ENCODE measurements around the gene EXOSC5.
"Not testable (repeated sequence)": the region's sequence is repeated elsewhere in the genome, so short reads cannot be mapped to it uniquely, and the experiment has no call there.

The EXOSC5 gene

DNA sequence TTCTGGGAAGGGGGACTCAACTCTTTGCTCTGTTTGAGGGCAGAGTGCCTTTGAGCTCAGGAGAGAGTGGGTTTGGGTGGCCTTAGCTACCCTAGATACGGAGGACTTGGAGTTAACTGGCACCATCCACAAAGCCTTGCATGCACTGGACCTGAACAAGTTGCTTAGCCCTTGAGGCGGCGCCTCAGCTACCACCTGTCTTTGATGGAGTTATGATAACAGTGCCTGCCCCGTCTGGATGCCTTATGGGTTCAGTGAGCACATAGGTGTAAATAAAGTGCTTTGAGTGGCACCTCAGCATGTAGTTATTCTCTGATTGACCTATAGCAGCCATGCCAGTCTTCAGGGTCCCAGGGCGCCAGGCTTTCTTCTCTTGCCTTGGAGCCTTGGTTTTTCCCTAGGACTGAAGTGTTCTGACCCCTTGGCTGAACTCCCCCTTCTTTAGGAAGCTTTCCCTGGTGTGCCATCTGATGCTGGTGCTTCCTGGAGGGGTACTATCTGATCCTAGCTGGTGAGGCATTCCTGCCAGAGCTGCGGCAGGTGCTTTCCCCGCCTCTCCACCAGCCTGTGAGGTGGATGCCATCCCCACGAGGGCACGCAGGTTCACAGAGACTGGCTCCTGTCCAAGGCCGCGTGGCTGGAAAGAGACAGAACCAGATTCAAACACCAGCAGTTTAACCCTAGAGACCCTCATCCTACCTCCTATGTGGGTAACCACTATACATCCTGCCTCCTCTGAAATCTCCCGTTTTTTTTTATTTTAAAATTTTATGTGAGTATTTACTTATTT lies 6.2 kb upstream of the EXOSC5 start:
- no peak for DNase-seq

DNA sequence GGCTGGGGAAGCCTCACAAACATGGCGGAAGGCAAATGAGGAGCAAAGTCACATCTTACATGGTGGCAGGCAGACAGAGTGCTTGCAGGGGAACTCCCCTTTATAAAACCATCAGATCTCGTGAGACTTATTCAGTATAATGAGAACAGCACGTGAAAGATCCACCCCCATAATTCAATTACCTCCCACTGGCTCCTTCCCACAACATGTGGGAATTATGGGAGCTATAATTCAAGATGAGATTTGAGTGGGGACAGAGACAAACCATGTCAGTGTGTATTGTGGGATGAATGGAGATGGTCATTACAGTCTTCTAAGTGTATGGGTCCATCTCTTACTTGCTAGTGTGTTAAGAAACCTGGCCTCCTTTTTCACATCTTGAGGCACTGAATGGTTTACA lies 4.9 kb upstream of the EXOSC5 start:
- no peak for DNase-seq

DNA sequence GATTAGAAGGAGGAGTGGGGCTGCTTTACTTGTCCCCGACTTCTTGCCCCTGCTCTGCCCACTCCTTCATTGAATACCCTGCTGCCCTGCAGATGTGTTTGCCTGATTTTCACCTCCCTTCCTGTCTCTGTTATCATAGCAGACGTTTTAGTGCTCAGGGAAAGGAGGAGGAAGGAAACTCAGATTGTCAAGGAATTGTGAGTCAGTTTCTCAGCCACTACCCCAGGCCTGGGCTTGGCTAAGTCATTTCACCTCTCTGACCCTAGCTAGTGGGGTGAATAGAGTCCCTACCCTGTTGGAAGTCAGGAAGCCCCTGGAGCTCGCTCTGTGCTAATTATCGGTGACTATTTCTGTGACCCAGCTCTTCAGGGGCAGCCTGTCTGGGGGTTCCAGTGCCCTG lies 4.3 kb upstream of the EXOSC5 start:
- DNase-seq: no peak

DNA sequence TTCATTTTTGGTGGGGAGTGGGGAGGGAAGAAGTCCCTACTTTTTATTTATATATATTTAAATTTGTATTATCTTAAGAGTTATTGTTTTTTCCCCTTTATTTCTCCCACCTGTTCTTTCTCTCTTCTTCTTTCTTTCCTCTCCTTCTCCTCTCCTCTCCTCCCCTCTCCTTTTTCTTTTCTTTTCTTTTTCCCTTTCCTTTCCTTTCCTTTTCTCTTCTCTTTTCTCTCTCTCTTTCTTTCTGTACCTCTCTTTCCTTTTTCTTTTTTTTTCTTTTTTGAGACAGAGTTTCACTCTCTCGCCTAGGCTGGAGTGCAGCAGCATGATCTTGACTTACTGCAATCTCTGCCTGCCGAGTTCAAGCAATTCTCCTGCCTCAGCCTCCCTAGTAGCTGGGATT lies 2.4 kb upstream of the EXOSC5 start:
- no peak for DNase-seq

GRCh38 chr19:41399091-41399490 lies 1.9 kb upstream of the EXOSC5 start:
- DNase-seq: no peak

DNA sequence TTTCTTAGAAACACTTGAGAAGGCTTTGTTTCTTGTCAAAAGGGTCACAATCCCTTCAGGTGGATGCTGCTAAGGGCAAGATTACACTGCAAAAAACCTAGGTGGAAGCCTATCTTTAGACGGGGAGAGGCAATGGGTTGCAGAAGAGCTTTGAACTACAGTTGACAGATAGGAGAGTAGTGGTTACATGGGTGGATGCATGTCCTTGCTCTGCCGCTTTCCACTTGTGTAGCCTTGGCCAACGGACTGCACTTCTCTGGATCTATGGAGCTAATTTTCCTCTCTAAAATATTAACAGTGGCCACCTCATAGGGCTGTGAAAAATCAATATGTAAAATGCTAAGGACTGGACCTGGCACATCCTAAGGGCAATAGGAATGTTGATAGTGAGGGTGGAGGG lies 1.4 kb upstream of the EXOSC5 start:
- DNase-seq: no peak

DNA sequence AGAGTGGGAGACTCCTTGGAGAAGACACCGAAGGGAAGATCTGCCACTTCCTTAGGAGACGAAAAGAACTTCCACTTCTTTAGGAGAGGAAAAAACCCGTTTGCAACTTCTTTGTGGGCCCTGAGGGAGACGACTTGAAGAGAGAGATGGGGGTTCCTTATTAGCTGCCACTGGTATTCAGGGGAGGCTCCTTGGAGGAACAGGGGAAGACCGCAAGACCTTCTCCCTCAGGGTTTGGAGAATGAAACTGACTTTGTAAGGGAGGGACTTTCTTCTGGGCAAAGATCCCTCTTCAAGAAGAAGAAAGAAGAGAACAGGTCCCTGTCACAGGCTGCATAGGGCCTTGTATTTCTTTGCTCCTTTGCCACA lies 875 bp upstream of the EXOSC5 start:
- DNase-seq: no peak

DNA sequence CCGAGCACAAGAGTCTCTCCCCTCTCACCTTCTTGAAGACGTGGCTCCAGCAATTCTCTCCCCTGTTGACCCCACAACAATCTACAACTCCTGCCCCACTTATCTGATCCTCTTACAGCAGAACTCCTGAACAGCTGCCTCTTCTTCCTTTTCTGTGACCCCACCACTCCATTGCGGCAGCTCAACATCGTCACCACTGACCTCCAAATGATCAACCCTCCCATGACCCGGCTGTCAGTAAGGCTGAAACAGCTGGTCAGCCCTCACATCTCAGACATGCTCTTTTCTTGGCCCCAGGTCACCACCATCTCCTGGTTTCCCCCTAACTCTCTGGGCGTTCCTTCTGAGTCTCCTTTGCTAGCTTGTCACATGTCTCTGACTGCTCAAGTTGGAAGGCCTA lies 1.8 kb downstream of the EXOSC5 start:
- DNase-seq: no peak

DNA sequence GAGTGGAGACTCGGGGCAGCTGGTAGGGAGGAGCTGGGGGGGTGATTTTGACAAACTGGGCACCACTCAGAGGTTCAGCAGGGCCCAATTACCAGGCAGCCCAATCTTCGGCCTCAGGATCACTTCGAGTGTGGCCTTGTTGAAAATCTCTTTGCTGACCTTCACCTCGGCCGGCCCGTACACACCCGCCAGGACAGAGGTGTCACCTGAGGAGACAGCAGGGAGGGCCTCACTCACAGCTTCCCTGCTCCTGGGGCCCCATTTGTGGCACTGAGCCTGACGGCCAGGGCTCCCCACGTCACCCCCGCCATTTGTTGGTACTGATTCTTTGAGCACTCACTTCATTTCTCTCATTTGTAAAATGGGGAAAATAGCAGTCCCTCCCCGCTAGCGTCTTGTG lies 4.4 kb downstream of the EXOSC5 start:
- DNase-seq: no peak

- no peak for DNase-seq
Measured at GRCh38 chr19:41391618-41392017, 5.5 kb downstream of the EXOSC5 start.

DNA sequence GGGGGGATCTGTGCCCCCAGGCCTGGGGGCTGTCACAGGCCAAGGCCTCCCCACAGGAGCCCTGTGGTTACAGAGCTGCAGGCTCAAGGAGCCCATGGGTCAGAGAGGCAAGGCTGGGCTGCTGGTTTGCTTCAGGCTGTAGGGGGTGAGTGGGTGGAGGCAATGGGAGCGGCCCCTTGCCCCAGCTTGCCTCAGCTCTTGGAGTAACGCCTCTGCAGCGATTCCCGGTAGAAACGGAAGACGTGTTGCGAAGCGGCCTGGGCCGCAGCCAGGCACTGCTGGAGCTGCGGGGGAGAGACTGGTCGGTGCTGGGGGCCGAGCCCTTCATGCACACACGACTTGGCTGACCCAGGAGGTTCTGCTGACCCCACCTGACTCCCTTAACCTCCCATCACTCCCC lies 10.7 kb downstream of the EXOSC5 start:
- no peak for DNase-seq

- no peak for DNase-seq
Measured at GRCh38 chr19:41384351-41384750, 12.8 kb downstream of the EXOSC5 start.

DNA sequence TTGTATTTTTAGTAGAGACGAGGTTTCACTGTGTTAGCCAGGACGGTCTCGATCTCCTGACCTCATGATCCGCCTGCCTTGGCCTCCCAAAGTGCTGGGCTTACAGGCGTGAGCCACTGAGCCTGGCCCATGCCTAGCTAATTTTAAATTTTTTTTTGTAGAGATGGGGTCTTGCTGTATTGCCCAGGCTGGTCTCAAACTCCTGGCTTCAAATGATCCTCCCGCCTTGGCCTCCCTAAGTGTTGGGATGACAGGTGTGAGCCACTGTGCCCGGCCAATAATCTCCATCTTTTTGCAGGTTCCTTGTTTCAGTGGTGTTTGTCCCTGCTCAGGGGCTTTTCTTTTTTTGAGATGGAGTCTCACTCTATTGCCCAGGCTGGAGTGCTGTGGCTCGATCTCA lies 15.6 kb downstream of the EXOSC5 start:
- DNase-seq: not testable (repeated sequence)

- no peak for DNase-seq
Measured at GRCh38 chr19:41377977-41378709, 19.0 kb downstream of the EXOSC5 start.

GRCh38 chr19:41376998-41377365 lies 20.2 kb downstream of the EXOSC5 start:
- DNase-seq: peak; percentile 21

DNA sequence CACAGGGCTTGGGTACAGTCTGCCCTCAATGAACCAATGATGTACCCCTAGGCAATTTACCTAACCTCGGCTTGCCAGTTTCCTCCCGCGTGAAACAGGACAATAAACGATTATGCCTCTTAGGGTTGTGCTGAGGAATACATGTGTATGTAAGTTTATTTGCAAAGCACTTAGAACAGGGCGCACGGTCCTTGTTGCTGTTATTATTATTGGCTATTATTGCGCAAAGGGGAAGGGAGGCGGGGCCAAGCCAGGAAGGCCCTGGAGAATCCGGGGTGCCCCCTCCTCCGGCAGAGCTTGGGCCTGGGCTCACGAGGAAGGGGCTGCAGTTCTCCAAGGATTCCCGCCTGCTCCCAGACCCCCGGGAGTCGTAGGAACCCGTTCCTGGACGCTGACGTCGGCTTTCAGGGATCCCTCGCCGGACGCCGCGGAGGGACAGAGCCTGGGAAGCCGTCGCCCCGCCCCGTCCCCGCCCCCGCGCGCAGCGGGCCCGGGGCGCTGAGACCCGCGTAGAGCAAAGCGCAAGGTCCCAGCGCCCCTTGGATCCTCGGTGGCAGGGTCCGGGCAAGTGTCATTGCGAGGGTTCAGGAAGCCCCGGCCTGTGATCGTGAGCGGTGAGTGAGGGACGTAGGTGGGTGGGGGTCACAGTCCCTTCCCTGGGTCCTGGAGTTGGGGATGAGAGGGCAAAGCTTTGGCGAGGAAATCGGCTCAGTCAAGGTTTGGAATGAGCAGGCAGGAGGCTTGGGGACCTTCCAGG lies 20.7 kb downstream of the EXOSC5 start, which contains the start of gene TMEM91:
TSS of gene TMEM91 (plus strand) at position 293 of the 757 bp plus-strand sequence. CDS start 1,777 bp downstream, outside the sequence.
- no peak for DNase-seq

GRCh38 chr19:41373993-41374392 lies 23.2 kb downstream of the EXOSC5 start:
- DNase-seq: no peak

DNA sequence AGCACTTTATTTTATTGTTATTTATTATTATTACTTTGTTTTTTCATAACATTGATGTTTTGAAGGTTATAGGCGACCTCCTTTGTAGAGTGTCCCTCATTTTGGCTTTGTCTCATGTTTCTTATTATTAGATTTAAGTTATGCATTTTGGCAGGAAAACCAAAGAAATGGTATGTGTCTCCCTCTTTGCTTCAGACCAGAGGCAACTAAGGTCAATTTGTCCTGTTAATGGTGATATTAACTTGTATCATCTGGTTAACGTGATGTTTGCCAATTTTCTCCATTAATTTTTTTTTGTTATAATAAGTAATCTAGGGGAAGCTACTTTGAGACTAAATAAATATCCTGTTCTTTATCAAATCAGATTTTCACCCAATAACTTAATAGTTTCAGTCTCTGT lies 24.7 kb downstream of the EXOSC5 start:
- DNase-seq: no peak

DNA sequence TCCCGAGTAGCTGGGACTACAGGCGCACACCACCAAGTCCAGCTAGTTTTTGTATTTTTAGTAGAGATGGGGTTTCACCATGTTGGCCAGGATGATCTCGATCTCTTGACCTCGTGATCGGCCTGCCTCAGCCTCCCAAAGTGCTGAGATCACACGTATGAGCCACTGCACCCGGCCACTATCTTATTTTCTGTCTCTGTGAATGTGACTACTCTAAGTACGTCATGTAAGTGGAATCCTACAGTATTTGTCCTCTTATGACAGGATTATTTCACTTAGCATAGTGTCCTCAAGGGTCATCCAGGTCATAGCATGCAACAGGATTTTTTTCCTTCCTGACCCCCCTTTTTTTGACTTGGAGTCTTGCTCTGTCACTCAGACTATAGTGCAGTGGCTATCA lies 25.6 kb downstream of the EXOSC5 start:
- DNase-seq: no peak

GRCh38 chr19:41371119-41371518 lies 26.0 kb downstream of the EXOSC5 start:
- DNase-seq: not testable (repeated sequence)

GRCh38 chr19:41369769-41370168 lies 27.4 kb downstream of the EXOSC5 start:
- DNase-seq: no peak

DNA sequence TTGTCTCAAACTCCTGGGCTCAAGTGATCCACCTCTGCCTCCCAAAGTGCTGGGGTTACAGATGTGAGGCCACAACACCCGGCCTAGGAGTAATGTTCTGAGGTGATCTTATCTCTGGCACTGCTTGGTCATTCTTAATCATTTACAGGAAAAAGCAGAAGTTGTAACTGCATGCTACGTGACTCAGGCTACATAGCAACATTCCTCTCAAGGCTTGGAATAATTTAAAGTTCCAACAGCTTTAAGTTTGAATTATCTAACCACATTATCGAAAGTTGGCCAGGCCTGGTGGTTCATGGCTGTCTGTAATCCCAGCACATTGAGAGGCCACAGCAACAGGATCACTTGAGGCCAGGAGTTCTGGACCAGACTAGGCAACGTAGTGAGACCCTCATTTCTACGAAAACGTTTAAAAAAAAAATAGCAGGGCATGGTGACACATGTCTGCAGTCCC lies 29.3 kb downstream of the EXOSC5 start:
- DNase-seq: no peak

DNA sequence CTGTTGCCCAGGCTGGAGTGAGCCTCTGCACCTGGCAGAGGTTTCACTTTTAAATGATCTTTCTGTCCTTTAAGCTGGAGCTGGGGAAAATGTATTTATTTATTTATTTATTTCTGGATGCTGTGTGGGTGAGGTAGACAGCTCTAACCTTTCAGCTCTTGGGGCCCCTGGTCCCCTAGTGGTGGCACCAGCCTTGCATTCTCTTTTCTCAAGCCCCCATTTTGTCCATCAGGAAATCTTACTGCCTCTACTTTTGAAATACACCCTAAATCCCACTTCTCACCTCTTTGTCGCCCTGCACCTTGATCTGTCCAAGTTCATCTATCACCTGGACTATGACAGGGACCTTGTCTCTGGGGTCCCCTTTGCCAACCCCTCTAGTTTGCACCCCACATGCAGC lies 31.1 kb downstream of the EXOSC5 start:
- no peak for DNase-seq

All from stimulated activated CD4-positive, alpha-beta T cell treated with anti-CD3 and anti-CD28 coated beads, Interleukin-4, amount 100 ng/mL, for 24 hours (primary cell).